NCI-H2107 treated with DMSO at 0.1 percent for 48 hours (cell line): ENCODE data around the gene IGF2BP3.

ENCODE experiments used
- DNase-seq: peaks from one replicate; lab custom pipeline; 2025; ENCODE audit not compliant: unreplicated experiment; lab: John Stamatoyannopoulos, UW

Gene IGF2BP3

GRCh38 chr7:23272275-23272674 lies 198.0 kb downstream of the IGF2BP3 start:
- DNase-seq = no peak

GRCh38 chr7:23268746-23269145 lies 201.5 kb downstream of the IGF2BP3 start:
- DNase-seq = no peak

- no peak for DNase-seq
Measured at GRCh38 chr7:23268167-23268566, 202.1 kb downstream of the IGF2BP3 start.

GRCh38 chr7:23267357-23267756 lies 202.9 kb downstream of the IGF2BP3 start:
- DNase-seq = no peak

- no peak for DNase-seq
Measured at GRCh38 chr7:23266918-23267317, 203.4 kb downstream of the IGF2BP3 start.

- DNase-seq = no peak
Measured at GRCh38 chr7:23264916-23265458, 205.3 kb downstream of the IGF2BP3 start.

GRCh38 chr7:23261843-23262452 lies 208.3 kb downstream of the IGF2BP3 start:
- DNase-seq = peak; percentile 23

- DNase-seq = no peak
Measured at GRCh38 chr7:23260371-23260770, 209.9 kb downstream of the IGF2BP3 start.
